ENCODE measurements around the gene SLC13A3.

GRCh38 chr20:46581391-46581790, 69.9 kb downstream of the SLC13A3 start:
- TF ChIP-seq EZH2 (IDR thresholded peaks at IDR 0.05; ENCODE audit: borderline replicate concordance, low read length), result no peak
- no peak for TF ChIP-seq CTCF (IDR thresholded peaks at IDR 0.05; ENCODE audit: low read length)

Data from OCI-LY1 (cell line).